H9 (cell line): ENCODE measurements around the gene DNAJC21. TPM values are rescaled to one million over a fixed set of nuclear protein-coding genes. Genes with fewer than 3 reads are reported as not detected.

Experiments
- DNase-seq: peaks from one replicate; pipeline ENCODE4 v3.0.0-alpha.2; 2017
- H2AFZ ChIP-seq: one replicate; pipeline ENCODE4 v1.6.1; 2013; ENCODE audit warnings: mild to moderate bottlenecking, low read length, control low read depth, moderate library complexity
- H2AK5ac ChIP-seq: 2 replicates; pipeline ENCODE4 v1.6.1; 2013; ENCODE audit warnings: low read length, control low read depth, mixed read lengths; ENCODE audit not compliant: insufficient read length
- H2BK120ac ChIP-seq: one replicate; pipeline ENCODE4 v1.6.1; 2013; ENCODE audit warnings: low read depth, mild to moderate bottlenecking, low read length, control low read depth, inconsistent platforms; ENCODE audit not compliant: poor library complexity, severe bottlenecking
- H2BK12ac ChIP-seq: 2 replicates; pipeline ENCODE4 v1.6.1; 2013; ENCODE audit warnings: low read length, control low read depth, mixed read lengths, low read depth; ENCODE audit not compliant: insufficient read length
- H2BK15ac ChIP-seq: 2 replicates; pipeline ENCODE4 v1.6.1; 2013; ENCODE audit warnings: low read depth, low read length, control low read depth
- H2BK20ac ChIP-seq: one replicate; pipeline ENCODE4 v1.6.1; 2013; ENCODE audit warnings: low read depth, mild to moderate bottlenecking, low read length, control low read depth, inconsistent platforms; ENCODE audit not compliant: poor library complexity, severe bottlenecking
- H2BK5ac ChIP-seq: 2 replicates; pipeline ENCODE4 v1.6.1; 2013; ENCODE audit warnings: low read length, control low read depth, mixed read lengths; ENCODE audit not compliant: insufficient read length
- H3K14ac ChIP-seq: 2 replicates; pipeline ENCODE4 v1.6.1; 2013; ENCODE audit warnings: low read length, control low read depth; ENCODE audit not compliant: insufficient read depth
- H3K18ac ChIP-seq: 2 replicates; pipeline ENCODE4 v1.6.1; 2013; ENCODE audit warnings: low read depth, mild to moderate bottlenecking, mixed read lengths, low read length, control low read depth; ENCODE audit not compliant: insufficient read length
- H3K23ac ChIP-seq: 2 replicates; pipeline ENCODE4 v1.6.1; 2013; ENCODE audit warnings: low read length, control low read depth, mixed read lengths, low read depth; ENCODE audit not compliant: insufficient read length
- H3K23me2 ChIP-seq: 2 replicates; pipeline ENCODE4 v1.6.1; 2013; ENCODE audit warnings: low read depth, mild to moderate bottlenecking, mixed read lengths, low read length, control low read depth; ENCODE audit not compliant: insufficient read length, poor library complexity, severe bottlenecking
- H3K27ac ChIP-seq: 2 replicates; pipeline ENCODE4 v1.5.1; 2013; ENCODE audit warnings: low read length, control low read depth, mixed read lengths, low read depth; ENCODE audit not compliant: insufficient read length
- H3K27me3 ChIP-seq: 2 replicates; pipeline ENCODE4 v1.6.1; 2013; ENCODE audit warnings: low read length, control low read depth, inconsistent platforms; ENCODE audit not compliant: insufficient read depth
- H3K4ac ChIP-seq: 2 replicates; pipeline ENCODE4 v1.6.1; 2013; ENCODE audit warnings: low read depth, mild to moderate bottlenecking, control low read depth, inconsistent platforms, low read length, moderate library complexity
- H3K4me1 ChIP-seq: 2 replicates; pipeline ENCODE4 v1.6.1; 2013; ENCODE audit warnings: low read length, control low read depth, inconsistent platforms; ENCODE audit not compliant: insufficient read depth
- H3K4me2 ChIP-seq: 2 replicates; pipeline ENCODE4 v1.6.1; 2013; ENCODE audit warnings: low read length, control low read depth, mixed read lengths; ENCODE audit not compliant: insufficient read length, insufficient read depth
- H3K56ac ChIP-seq: 2 replicates; pipeline ENCODE4 v1.6.1; 2013; ENCODE audit warnings: low read depth, mild to moderate bottlenecking, mixed read lengths, low read length, control low read depth; ENCODE audit not compliant: insufficient read length
- H3K79me1 ChIP-seq: 2 replicates; pipeline ENCODE4 v1.6.1; 2013; ENCODE audit warnings: low read depth, mild to moderate bottlenecking, moderate library complexity, low read length, control low read depth, inconsistent platforms; ENCODE audit not compliant: insufficient read depth, poor library complexity, severe bottlenecking
- H3K79me2 ChIP-seq: 2 replicates; pipeline ENCODE4 v1.6.1; 2013; ENCODE audit warnings: low read length, control low read depth, inconsistent platforms; ENCODE audit not compliant: insufficient read depth
- H3K9ac ChIP-seq: 2 replicates; pipeline ENCODE4 v1.6.1; 2013; ENCODE audit warnings: low read length, control low read depth, mixed read lengths; ENCODE audit not compliant: insufficient read length; ENCODE audit errors: extremely low read depth
- H3K9me3 ChIP-seq: one replicate; pipeline ENCODE4 v1.6.1; 2013; ENCODE audit warnings: low read depth, low read length, inconsistent platforms; ENCODE audit not compliant: control insufficient read depth
- H3T11ph ChIP-seq: one replicate; pipeline ENCODE4 v1.6.1; 2013; ENCODE audit warnings: mild to moderate bottlenecking, low read length, control low read depth, inconsistent platforms
- H4K20me1 ChIP-seq: one replicate; pipeline ENCODE4 v1.6.1; 2013; ENCODE audit not compliant: control insufficient read depth, insufficient read length, insufficient read depth
- H4K5ac ChIP-seq: 2 replicates; pipeline ENCODE4 v1.6.1; 2013; ENCODE audit warnings: low read depth, mild to moderate bottlenecking, mixed read lengths, low read length, control low read depth; ENCODE audit not compliant: insufficient read length
- H4K8ac ChIP-seq: replicated peaks from 2 replicates; pipeline ENCODE4 v1.6.1; 2013; ENCODE audit warnings: low read length, control low read depth, mixed read lengths, low read depth; ENCODE audit not compliant: insufficient read length
- H4K91ac ChIP-seq: 2 replicates; pipeline ENCODE4 v1.6.1; 2013; ENCODE audit warnings: low read depth, mild to moderate bottlenecking, moderate library complexity, mixed read lengths, low read length, control low read depth; ENCODE audit not compliant: insufficient read length
- H3K27ac Mint-ChIP-seq, 3 experiments: 2 replicates in 2 of 3; 3 replicates in 1 of 3; pipeline ENCODE4 v1.8.0; 2020 to 2021; ENCODE audit warnings: mixed read lengths in 3 of 3, mild to moderate bottlenecking in 1 of 3, moderate library complexity in 1 of 3
- H3K27me3 Mint-ChIP-seq: 2 replicates; pipeline ENCODE4 v1.8.0; 2021; ENCODE audit warnings: low read depth, mild to moderate bottlenecking, moderate library complexity, mixed read lengths
- H3K36me3 Mint-ChIP-seq, 3 experiments: 2 replicates in 2 of 3; 3 replicates in 1 of 3; pipeline ENCODE4 v1.8.0; 2020 to 2021; ENCODE audit warnings: low read depth in 3 of 3, mixed read lengths in 3 of 3; ENCODE audit not compliant: insufficient read depth in 1 of 3
- H3K4me1 Mint-ChIP-seq, 2 experiments: 2 replicates each; pipeline ENCODE4 v1.8.0; 2020; ENCODE audit warnings: mixed read lengths in 2 of 2
- H3K4me3 Mint-ChIP-seq, 2 experiments: 2 replicates in 1 of 2; 3 replicates in 1 of 2; pipeline ENCODE4 v1.8.0; 2020 to 2021; ENCODE audit warnings: mild to moderate bottlenecking in 2 of 2, mixed read lengths in 2 of 2, moderate library complexity in 1 of 2
- H3K9me3 Mint-ChIP-seq, 2 experiments: 2 replicates in 1 of 2; 3 replicates in 1 of 2; pipeline ENCODE4 v1.8.0; 2020; ENCODE audit warnings: mild to moderate bottlenecking in 2 of 2, mixed read lengths in 2 of 2, moderate library complexity in 1 of 2
- CTCF ChIP-seq: fragments of 200-600 bp; sonication (generic); conservative IDR thresholded peaks from 3 replicates; pipeline ENCODE4 v1.8.0; 2021; ENCODE audit warnings: antibody characterized with exemption, mild to moderate bottlenecking
- WGBS: extraction: QIAGEN DNeasy Blood & Tissue Kit; methylation state at CpG from one replicate; pipeline ENCODE4 v1.1.7; 2013; ENCODE audit warnings: missing lambda C conversion rate, low lambda C conversion rate, mixed read lengths; ENCODE audit not compliant: insufficient read length; ENCODE audit errors: extremely low coverage; 5-methylcytosine and 5-hydroxymethylcytosine counted together
- total RNA-seq: library from RNA; stranded (reverse); gene quantifications from 2 replicates; pipeline ENCODE4 v1.2.1, GENCODE V29; 2021

DNAJC21 gene
- total RNA-seq, 1 experiment from 2014 or later: 50.4 TPM

GRCh38 chr5:34889394-34889793 is 40.0 kb upstream of the DNAJC21 start:
- no peaks in the 10 kb centered on the region; the same call in 1 of the 2 replicates for H3K27me3 Mint-ChIP-seq
- Histone ChIP-seq H3K4me1 (no peaks in the 10 kb centered on the region), H3K79me1 (no peaks in the 10 kb centered on the region), H3K56ac (no peak overlapping the region), H3K23ac (no peak overlapping the region), H3K79me2 (no peaks in the 10 kb centered on the region), H4K91ac (no peak overlapping the region), H3K23me2 (no peaks in the 10 kb centered on the region), H4K20me1 (no peaks in the 10 kb centered on the region), H2BK15ac (no peak overlapping the region), H2BK120ac (no peak overlapping the region), H3T11ph (no peak overlapping the region), H2AK5ac (no peak overlapping the region), H3K14ac (no peak overlapping the region), H3K9me3 (no peaks in the 10 kb centered on the region), H2BK12ac (no peak overlapping the region), H3K4me2 (no peak overlapping the region), H3K4ac (no peak overlapping the region), H3K27me3 (no peaks in the 10 kb centered on the region), H3K18ac (no peak overlapping the region), H2BK5ac (no peak overlapping the region), H4K5ac (no peak overlapping the region), H2BK20ac (no peak overlapping the region), H4K8ac (no peak overlapping the region), H2AFZ (no peak overlapping the region), H3K9ac (no peak overlapping the region), H3K27ac (no peak overlapping the region)
- DNase-seq: no peak
- no peak for TF ChIP-seq CTCF
- no peak overlapping the region for H3K27ac Mint-ChIP-seq
- H3K4me3 Mint-ChIP-seq: no peak overlapping the region
- H3K4me1 Mint-ChIP-seq: peaks cover 0 to 2% of the 10 kb centered on the region in 2 experiments; a peak in 2 of 4 replicates
- no peaks in the 10 kb centered on the region for H3K9me3 Mint-ChIP-seq
- no CpG with 5 or more reads among the region's 1 CpG for WGBS
- no peaks in the 10 kb centered on the region for H3K36me3 Mint-ChIP-seq
